PC-3 (cell line): ENCODE results near the gene STIM1. TPM values are rescaled to one million over a fixed set of nuclear protein-coding genes. Genes with fewer than 3 reads are reported as not detected.
A peak's percentile ranks its signal among the peaks of the same experiment; 100 is the strongest.

Experiments
- ATAC-seq: fragments of 200-7000 bp; cut with Tn5 transposase; 2 replicates; pipeline ENCODE4 v1.9.1; 2020; ENCODE audit warnings: mild to moderate bottlenecking, moderate library complexity
- BruUV-seq: library from RNA; stranded (reverse); fragments of 400-500 nt; replicated peaks from 2 replicates; lab custom pipeline; 2021; lab: Mats Ljungman, UMichigan
- CTCF ChIA-PET: fragments of 300-600 bp; sonication (Branson Sonifier 250); formaldehyde crosslinking; loops from one replicate; lab custom pipeline; 2022; ENCODE audit warnings: antibody characterized with exemption; lab: Charles Lee
- POLR2A ChIA-PET: fragments of 300-600 bp; sonication (Branson Sonifier 250); formaldehyde crosslinking; loops from one replicate; lab custom pipeline; 2022; ENCODE audit warnings: antibody characterized with exemption; ENCODE audit not compliant: unreplicated experiment; lab: Charles Lee
- DNase-seq: peaks from one replicate; pipeline ENCODE4 v3.0.0-alpha.2; 2015
- H2AFZ ChIP-seq: fragments of 300-600 bp; sonication (generic); 2 replicates; pipeline ENCODE4 v1.6.0; 2016; ENCODE audit warnings: antibody characterized with exemption, low read length
- H3F3A ChIP-seq: fragments of 300-600 bp; sonication (generic); one replicate; pipeline ENCODE4 v1.6.0; 2017; ENCODE audit warnings: antibody characterized with exemption, low read length, control low read depth, mild to moderate bottlenecking; ENCODE audit not compliant: unreplicated experiment
- H3K27ac ChIP-seq: fragments of 300-600 bp; sonication (generic); 2 replicates; pipeline ENCODE4 v1.5.1; 2016; ENCODE audit warnings: mild to moderate bottlenecking, low read length
- H3K27me3 ChIP-seq: fragments of 300-600 bp; sonication (generic); 2 replicates; pipeline ENCODE4 v1.6.1; 2016; ENCODE audit warnings: low read length, mixed read lengths
- H3K36me3 ChIP-seq: fragments of 300-600 bp; sonication (generic); 2 replicates; pipeline ENCODE4 v1.6.1; 2016; ENCODE audit warnings: low read depth, mixed run types, low read length, mixed read lengths
- H3K4me1 ChIP-seq: fragments of 300-600 bp; sonication (generic); 2 replicates; pipeline ENCODE4 v1.5.1; 2016; ENCODE audit warnings: low read length; ENCODE audit not compliant: insufficient read depth
- H3K4me2 ChIP-seq: fragments of 300-600 bp; sonication (generic); 2 replicates; pipeline ENCODE4 v1.6.0; 2016; ENCODE audit warnings: low read length
- H3K4me3 ChIP-seq: fragments of 300-600 bp; sonication (generic); 2 replicates; pipeline ENCODE4 v1.5.1; 2016; ENCODE audit warnings: mild to moderate bottlenecking, low read length, mixed read lengths
- H3K79me2 ChIP-seq: fragments of 300-600 bp; sonication (generic); 2 replicates; pipeline ENCODE4 v1.6.1; 2017; ENCODE audit warnings: low read length, mixed read lengths
- H3K9ac ChIP-seq: fragments of 300-600 bp; sonication (generic); 2 replicates; pipeline ENCODE4 v1.6.0; 2016; ENCODE audit warnings: mild to moderate bottlenecking, low read length
- H3K9me2 ChIP-seq: fragments of 300-600 bp; sonication (generic); replicated peaks from 2 replicates; pipeline ENCODE4 v1.6.1; 2016; ENCODE audit warnings: mixed run types, low read length, mixed read lengths
- H3K9me3 ChIP-seq: fragments of 300-600 bp; sonication (generic); 2 replicates; pipeline ENCODE4 v1.6.1; 2016; ENCODE audit warnings: low read length, mixed read lengths
- H4K20me1 ChIP-seq: fragments of 300-600 bp; sonication (generic); 2 replicates; pipeline ENCODE4 v1.6.1; 2016; ENCODE audit warnings: low read length, mixed read lengths
- CTCF ChIP-seq: fragments of 300-600 bp; sonication (generic); conservative IDR thresholded peaks from 2 replicates; pipeline ENCODE4 v1.5.1; 2017; ENCODE audit warnings: antibody characterized with exemption, low read depth, mild to moderate bottlenecking, low read length
- EZH2 ChIP-seq: fragments of 300-600 bp; sonication (generic); IDR thresholded peaks from one replicate; pipeline ENCODE4 v1.6.1; 2017; ENCODE audit warnings: antibody characterized with exemption, mild to moderate bottlenecking, low read length; ENCODE audit not compliant: unreplicated experiment
- EZH2phosphoT487 ChIP-seq: fragments of 300-600 bp; sonication (generic); IDR thresholded peaks from 2 replicates; pipeline ENCODE4 v1.6.1; 2018; ENCODE audit warnings: mild to moderate bottlenecking, antibody characterized with exemption, low read length, borderline replicate concordance
- intact Hi-C: fragments of 100-400 bp; cut with micrococcal nuclease; formaldehyde crosslinking; loops from 2 replicates; pipeline ENCODE4 v1.9.0; 2023
- total RNA-seq: library from RNA; depleted of rRNA; stranded (reverse); fragments of >200 nt; gene quantifications from 2 replicates; pipeline ENCODE4 v1.2.3, GENCODE V29; 2014

The STIM1 gene
- total RNA-seq, 1 experiment from 2014 or later, result 22.8 TPM

DNA sequence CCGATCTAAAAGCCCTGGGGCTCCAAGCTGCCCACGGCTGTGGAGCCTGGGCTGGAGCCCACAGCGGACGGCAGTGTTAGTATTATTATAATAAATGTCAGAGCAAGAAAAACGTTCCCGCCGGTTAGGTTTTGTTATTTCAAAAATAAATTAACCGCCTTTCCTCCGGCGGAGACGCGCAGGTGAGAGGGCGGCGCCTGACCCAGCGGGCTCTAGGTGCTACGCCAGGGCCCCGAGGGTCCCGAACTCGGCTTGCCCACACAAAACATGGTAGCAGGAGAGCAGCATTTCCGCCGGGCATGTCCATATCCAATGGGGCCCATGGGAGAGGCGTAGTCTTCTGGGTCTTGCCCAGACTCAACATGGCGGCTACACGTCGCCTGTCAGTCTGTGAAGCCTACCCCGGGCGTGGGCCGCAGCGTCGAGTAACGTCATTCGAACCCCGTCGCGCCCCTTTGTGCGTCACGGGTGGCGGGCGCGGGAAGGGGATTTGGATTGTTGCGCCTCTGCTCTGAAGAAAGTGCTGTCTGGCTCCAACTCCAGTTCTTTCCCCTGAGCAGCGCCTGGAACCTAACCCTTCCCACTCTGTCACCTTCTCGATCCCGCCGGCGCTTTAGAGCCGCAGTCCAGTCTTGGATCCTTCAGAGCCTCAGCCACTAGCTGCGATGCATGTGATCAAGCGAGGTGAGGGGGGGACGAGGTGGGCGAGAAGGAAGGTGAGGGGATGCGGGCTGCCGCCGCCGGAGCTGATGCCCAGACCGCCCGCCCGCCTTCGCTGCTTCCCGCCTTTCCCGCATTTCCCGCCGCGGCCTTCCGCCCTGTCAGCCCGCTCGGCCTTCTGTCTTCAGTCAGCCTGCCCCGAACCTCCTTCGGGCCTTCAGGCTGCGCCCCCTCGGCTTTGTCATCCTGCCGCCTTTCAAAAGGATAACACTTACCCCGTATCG, 239.2 kb downstream of the STIM1 start, which contains the start of gene RRM1:
Gene RRM1 (plus strand): TSS at position 452 of the 944 bp plus-strand sequence. CDS start 214 bp downstream, at position 666.
- BruUV-seq, result TSS peak; percentile 88
- Histone ChIP-seq H3F3A (no peaks in the 10 kb centered on the region), H3K4me1 (peaks cover 20% of the 10 kb centered on the region), H3K4me2 (peak within 1 kb of the TSS; percentile 95), H4K20me1 (no peaks in the 10 kb centered on the region), H3K4me3 (peak within 1 kb of the TSS; percentile 85), H3K79me2 (peaks cover 61% of the 10 kb centered on the region), H3K9ac (peak within 1 kb of the TSS; percentile 92), H3K9me3 (no peaks in the 10 kb centered on the region), H3K27me3 (no peaks in the 10 kb centered on the region), H2AFZ (peak within 1 kb of the TSS; percentile 88), H3K9me2 (no peaks in the 10 kb centered on the region), H3K27ac (peak within 1 kb of the TSS; percentile 68), H3K36me3 (peaks cover 3% of the 10 kb centered on the region; the same call in 1 of the 2 replicates)
- intact Hi-C loops, result no loop called here
- CTCF ChIA-PET, result no interaction called here
- DNase-seq (peak; percentile 90), ATAC-seq (peak; percentile 97)
- TF ChIP-seq EZH2, result no peak
- no peak for TF ChIP-seq CTCF
- TF ChIP-seq EZH2phosphoT487, result no peak
- POLR2A ChIA-PET, result interaction anchor here (0.6 kb wide), 1 partner anchor 86 kb away, joined by 4 read pairs; no protein-coding TSS in a partner anchor

DNA sequence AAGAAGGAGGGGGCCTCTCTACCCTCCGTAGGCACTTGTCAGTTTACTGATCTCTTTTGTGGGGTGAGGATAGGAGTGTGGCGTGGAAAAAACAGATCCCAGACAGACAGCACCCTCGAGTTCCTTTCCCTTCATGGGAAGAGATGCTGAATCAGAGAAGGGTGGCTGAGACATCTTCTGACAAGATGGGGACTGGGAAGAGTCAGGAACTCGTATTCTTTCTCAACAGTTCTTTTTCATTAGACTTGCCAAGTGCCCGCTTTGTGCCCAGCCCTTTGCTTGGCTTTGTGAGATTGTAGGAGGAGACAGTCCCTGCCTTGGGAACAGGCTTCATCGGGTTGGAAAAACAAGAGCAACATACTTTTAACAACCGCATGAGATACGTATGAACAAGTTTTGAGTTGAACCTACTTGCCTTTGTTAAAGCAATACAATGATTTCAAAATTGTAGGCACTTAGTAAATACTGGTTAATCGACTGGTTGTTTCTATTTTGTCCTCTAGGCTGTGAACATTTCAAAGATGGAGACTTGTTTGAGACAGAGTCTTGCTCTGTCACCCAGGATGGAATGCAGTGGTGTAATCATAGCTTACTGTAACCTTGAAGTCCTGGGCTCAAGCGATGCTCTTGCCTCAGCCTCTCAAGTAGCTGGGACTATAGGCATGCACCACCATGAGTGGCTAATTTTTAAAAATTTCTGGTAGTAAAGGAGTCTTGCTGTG, 240.2 kb downstream of the STIM1 start:
- CTCF ChIA-PET, result no interaction called here
- DNase-seq, result peak; percentile 34
- no peaks in the 10 kb centered on the region for H3K9me3 ChIP-seq
- H3K36me3 ChIP-seq, result peaks cover 3% of the 10 kb centered on the region; the same call in 1 of the 2 replicates
- peaks cover 72% of the 10 kb centered on the region for H3K79me2 ChIP-seq
- no peaks in the 10 kb centered on the region for H3K27me3 ChIP-seq
- BruUV-seq, result TSS peak; percentile 61
- peaks cover 20% of the 10 kb centered on the region for H3K4me1 ChIP-seq
- intact Hi-C loops, result no loop called here
- H3K9ac ChIP-seq, result peak overlapping the region; percentile 92
- TF ChIP-seq EZH2phosphoT487 (no peak), EZH2 (no peak), CTCF (no peak)
- no peaks in the 10 kb centered on the region for H3F3A ChIP-seq
- H3K4me3 ChIP-seq, result peak overlapping the region; percentile 85
- POLR2A ChIA-PET, result interaction anchor here (0.6 kb wide), 1 partner anchor 87 kb away, joined by 4 read pairs; no protein-coding TSS in a partner anchor
- H3K27ac ChIP-seq, result peak overlapping the region; percentile 68
- peak overlapping the region; percentile 88; the same call in 1 of the 2 replicates for H2AFZ ChIP-seq
- peak overlapping the region; percentile 95 for H3K4me2 ChIP-seq
- no peaks in the 10 kb centered on the region for H4K20me1 ChIP-seq
- H3K9me2 ChIP-seq, result no peaks in the 10 kb centered on the region
- ATAC-seq, result peak; percentile 4
